Measurements from ENCODE around the gene SOX11.

- TF ChIP-seq CTCF (IDR thresholded peaks at IDR 0.05) (no peak), POLR2A (IDR thresholded peaks at IDR 0.05) (no peak)
Measured at GRCh38 chr2:5661362-5661761, 30.8 kb upstream of the SOX11 start.
